Stimulated activated CD4-positive, alpha-beta T cell treated with anti-CD3 and anti-CD28 coated beads, Interleukin-4, amount 100 ng/mL, for 4 hours (primary cell): Measurements from ENCODE around the gene BRF1.
A peak's percentile ranks its signal among the peaks of the same experiment; 100 is the strongest.

Source experiments
- DNase-seq, 2 experiments: peaks; one replicate each; pipeline ENCODE4 v3.0.0-alpha.2; 2020

The BRF1 gene

GRCh38 chr14:105168496-105168978, 132.3 kb downstream of the BRF1 start, which contains the start of gene JAG2:
Gene JAG2 (minus strand): TSS chr14:105168776. CDS start chr14:105168420, 356 bp downstream.
- DNase-seq: peak; percentile 61 to 64

GRCh38 chr14:105168093-105168420, 132.7 kb downstream of the BRF1 start:
- no peak for DNase-seq

GRCh38 chr14:105167303-105168092, 133.3 kb downstream of the BRF1 start:
- no peak for DNase-seq

- no peak for DNase-seq
These were observed 134.1 kb downstream of the BRF1 start for GRCh38 chr14:105166571-105167302.

- no peak for DNase-seq
These were observed 134.9 kb downstream of the BRF1 start for GRCh38 chr14:105165761-105166485.

GRCh38 chr14:105165134-105165704, 135.6 kb downstream of the BRF1 start:
- no peak for DNase-seq

GRCh38 chr14:105163040-105163742, 137.6 kb downstream of the BRF1 start:
- DNase-seq: no peak

- DNase-seq: no peak
These were observed 138.2 kb downstream of the BRF1 start for GRCh38 chr14:105162669-105162979.

GRCh38 chr14:105161964-105162668, 138.7 kb downstream of the BRF1 start:
- DNase-seq: no peak

GRCh38 chr14:105161309-105161708, 139.5 kb downstream of the BRF1 start:
- no peak for DNase-seq

- DNase-seq: no peak
These were observed 140.0 kb downstream of the BRF1 start for GRCh38 chr14:105160776-105161175.

GRCh38 chr14:105159344-105159743, 141.5 kb downstream of the BRF1 start:
- no peak for DNase-seq
